T-helper 17 cell (primary cell): Measurements from ENCODE around the gene HOXD9. TPM values are rescaled to one million over a fixed set of nuclear protein-coding genes. Genes with fewer than 3 reads are reported as not detected.

ENCODE experiments used
- ATAC-seq: fragments of 150-1000 bp; cut with Tn5 transposase; 2 replicates; pipeline ENCODE4 v1.10.0; 2021; ENCODE audit warnings: mild to moderate bottlenecking, moderate library complexity
- DNase-seq, 3 donors: peaks; one replicate each; pipeline versions ENCODE4 v3.0.0 to v3.0.0-alpha.2; 2020 to 2021
- H3K9me3 ChIP-seq: one replicate; pipeline ENCODE4 v1.7.0; 2013; ENCODE audit warnings: low read length, mild to moderate bottlenecking; ENCODE audit not compliant: control insufficient read depth, poor library complexity, severe bottlenecking
- H3K27ac Mint-ChIP-seq: one replicate; pipeline ENCODE4 v1.8.0; 2022; ENCODE audit warnings: mild to moderate bottlenecking, moderate library complexity, mixed read lengths
- H3K27me3 Mint-ChIP-seq: one replicate; pipeline ENCODE4 v1.8.0; 2022; ENCODE audit warnings: mixed read lengths
- H3K36me3 Mint-ChIP-seq: one replicate; pipeline ENCODE4 v1.8.0; 2022; ENCODE audit warnings: low read depth, mixed read lengths
- H3K4me1 Mint-ChIP-seq: one replicate; pipeline ENCODE4 v1.8.0; 2022; ENCODE audit warnings: mild to moderate bottlenecking, mixed read lengths
- H3K4me3 Mint-ChIP-seq: one replicate; pipeline ENCODE4 v1.8.0; 2022; ENCODE audit warnings: mild to moderate bottlenecking, moderate library complexity, mixed read lengths
- total RNA-seq, 4 donors: library from RNA in 2 of 4; stranded (reverse) in 2 of 4; gene quantifications; one replicate each; pipeline ENCODE4 v1.2.3 and lab custom pipeline; 2022 to 2026

HOXD9 gene
- total RNA-seq, 2 donors from 2014 or later, result not detected

DNA sequence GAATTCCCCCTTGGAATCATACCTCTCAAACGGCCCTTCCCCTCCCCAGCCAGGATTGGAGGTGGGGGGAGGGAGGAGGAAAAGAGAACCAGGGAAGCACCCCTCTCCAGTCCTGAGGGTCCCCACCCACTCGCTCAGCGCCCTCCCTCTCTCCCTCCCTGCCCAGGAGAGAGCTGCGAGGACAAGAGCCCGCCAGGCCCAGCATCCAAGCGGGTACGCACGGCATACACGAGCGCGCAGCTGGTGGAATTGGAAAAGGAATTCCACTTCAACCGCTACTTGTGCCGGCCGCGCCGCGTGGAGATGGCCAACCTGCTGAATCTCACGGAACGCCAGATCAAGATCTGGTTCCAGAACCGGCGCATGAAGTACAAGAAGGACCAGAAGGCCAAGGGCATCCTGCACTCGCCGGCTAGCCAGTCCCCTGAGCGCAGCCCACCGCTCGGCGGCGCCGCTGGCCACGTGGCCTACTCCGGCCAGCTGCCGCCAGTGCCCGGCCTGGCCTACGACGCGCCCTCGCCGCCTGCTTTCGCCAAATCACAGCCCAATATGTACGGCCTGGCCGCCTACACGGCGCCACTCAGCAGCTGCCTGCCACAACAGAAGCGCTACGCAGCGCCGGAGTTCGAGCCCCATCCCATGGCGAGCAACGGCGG, 49.0 kb downstream of the HOXD9 start:
- ATAC-seq (no peak), DNase-seq (no peak)
- Mint-ChIP-seq H3K4me1 (peaks cover 3% of the 10 kb centered on the region), H3K27ac (peak overlapping the region; percentile 14), H3K27me3 (peaks cover 96% of the 10 kb centered on the region), H3K36me3 (peaks cover 2% of the 10 kb centered on the region), H3K4me3 (peak overlapping the region; percentile 66)
- peaks cover 4% of the 10 kb centered on the region for H3K9me3 ChIP-seq

DNA sequence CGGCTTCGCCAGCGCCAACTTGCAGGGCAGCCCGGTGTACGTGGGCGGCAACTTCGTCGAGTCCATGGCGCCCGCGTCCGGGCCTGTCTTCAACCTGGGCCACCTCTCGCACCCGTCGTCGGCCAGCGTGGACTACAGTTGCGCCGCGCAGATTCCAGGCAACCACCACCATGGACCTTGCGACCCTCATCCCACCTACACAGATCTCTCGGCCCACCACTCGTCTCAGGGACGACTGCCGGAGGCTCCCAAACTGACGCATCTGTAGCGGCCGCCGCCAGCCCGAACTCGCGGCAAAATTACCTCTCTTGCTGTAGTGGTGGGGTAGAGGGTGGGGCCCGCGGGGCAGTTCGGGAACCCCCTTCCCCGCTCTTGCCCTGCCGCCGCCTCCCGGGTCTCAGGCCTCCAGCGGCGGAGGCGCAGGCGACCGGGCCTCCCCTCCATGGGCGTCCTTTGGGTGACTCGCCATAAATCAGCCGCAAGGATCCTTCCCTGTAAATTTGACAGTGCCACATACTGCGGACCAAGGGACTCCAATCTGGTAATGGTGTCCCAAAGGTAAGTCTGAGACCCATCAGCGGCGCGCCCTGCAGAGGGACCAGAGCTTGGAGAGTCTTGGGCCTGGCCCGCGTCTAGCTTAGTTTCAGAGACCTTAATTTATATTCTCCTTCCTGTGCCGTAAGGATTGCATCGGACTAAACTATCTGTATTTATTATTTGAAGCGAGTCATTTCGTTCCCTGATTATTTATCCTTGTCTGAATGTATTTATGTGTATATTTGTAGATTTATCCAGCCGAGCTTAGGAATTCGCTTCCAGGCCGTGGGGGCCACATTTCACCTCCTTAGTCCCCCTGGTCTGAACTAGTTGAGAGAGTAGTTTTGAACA, 49.7 kb downstream of the HOXD9 start:
- Mint-ChIP-seq H3K4me1 (peaks cover 3% of the 10 kb centered on the region), H3K4me3 (no peak overlapping the region), H3K27me3 (peaks cover 96% of the 10 kb centered on the region), H3K36me3 (peaks cover 4% of the 10 kb centered on the region), H3K27ac (peak overlapping the region; percentile 14)
- H3K9me3 ChIP-seq, result peaks cover 4% of the 10 kb centered on the region
- DNase-seq (no peak), ATAC-seq (no peak)

DNA sequence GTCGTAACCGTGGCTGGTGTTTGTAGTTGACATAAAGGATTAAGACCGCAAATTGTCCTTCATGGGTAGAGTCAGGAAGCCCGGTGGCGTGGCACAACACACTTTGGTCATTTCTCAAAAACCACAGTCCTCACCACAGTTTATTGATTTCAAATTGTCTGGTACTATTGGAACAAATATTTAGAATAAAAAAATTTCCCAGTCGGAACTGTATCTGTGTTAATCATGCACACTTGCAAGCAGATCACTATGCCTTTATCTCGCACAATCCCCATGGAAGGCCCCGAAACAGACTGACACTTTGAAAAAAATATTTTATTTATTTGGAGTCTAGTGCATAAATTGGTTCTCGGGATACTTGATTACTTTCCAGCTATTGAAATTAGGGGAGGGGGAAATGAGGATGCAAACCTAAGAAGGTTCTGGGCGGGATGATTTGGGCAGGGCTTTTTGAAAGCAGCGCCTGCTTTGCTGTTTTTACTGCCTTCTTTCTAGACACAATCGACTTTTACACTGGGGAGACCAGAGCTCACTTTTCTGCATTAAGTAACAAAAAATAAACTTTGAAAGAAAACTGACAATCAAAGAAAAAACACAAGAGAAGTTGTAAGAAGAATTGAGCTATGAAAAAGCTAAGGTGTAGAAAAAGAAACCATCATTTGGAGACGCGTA, 50.5 kb downstream of the HOXD9 start:
- Mint-ChIP-seq H3K27me3 (peaks cover 96% of the 10 kb centered on the region), H3K4me3 (no peak overlapping the region), H3K27ac (peak overlapping the region; percentile 10)

DNA sequence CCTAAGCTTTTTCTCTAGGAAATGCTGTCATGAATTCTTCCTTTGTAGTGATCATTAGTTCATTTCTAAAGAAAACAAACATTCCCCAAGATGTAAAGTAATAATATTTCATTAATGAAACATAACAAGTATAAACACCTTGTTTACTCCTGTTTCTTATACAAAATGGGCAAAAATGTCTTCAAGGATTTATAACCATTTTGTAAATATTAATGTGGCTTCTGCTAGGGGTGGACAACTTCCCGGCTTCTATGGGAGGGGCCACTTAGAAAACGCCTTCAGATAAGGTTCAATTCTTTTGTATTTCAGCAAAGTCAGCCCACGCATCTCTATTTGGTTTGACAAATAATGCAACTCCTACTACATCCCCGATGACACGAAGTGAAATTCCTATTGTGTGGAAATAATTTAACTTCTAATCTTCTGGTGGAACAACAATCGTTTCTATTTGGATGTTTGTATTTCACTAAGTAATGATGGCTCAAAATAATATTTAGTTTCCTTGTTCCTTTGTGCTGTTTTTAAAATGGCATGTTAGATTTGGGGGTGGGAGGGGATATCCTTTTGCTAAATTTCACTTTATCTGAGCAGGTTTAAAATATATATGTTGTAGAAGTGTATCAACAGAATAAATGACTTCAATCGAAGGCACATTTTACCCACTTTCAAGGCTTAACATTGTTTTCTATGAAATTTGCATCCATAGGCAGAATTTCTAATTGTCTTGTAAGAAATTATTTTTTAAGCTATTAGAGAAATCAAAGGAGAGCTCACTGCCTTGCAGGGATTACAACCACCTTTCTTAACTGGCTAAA, 51.3 kb downstream of the HOXD9 start:
- H3K36me3 Mint-ChIP-seq, result peaks cover 4% of the 10 kb centered on the region
- H3K9me3 ChIP-seq, result peaks cover 4% of the 10 kb centered on the region
- peaks cover 92% of the 10 kb centered on the region for H3K27me3 Mint-ChIP-seq
- DNase-seq (no peak), ATAC-seq (no peak)
- H3K4me3 Mint-ChIP-seq, result no peak overlapping the region
- peaks cover 3% of the 10 kb centered on the region for H3K4me1 Mint-ChIP-seq
- H3K27ac Mint-ChIP-seq, result no peak overlapping the region

More for the DNA sequence above, 50.5 kb downstream of the HOXD9 start:
- peaks cover 4% of the 10 kb centered on the region for H3K36me3 Mint-ChIP-seq
- DNase-seq, result no peak
- H3K9me3 ChIP-seq, result peaks cover 4% of the 10 kb centered on the region
- ATAC-seq, result no peak
- H3K4me1 Mint-ChIP-seq, result peaks cover 3% of the 10 kb centered on the region

DNA sequence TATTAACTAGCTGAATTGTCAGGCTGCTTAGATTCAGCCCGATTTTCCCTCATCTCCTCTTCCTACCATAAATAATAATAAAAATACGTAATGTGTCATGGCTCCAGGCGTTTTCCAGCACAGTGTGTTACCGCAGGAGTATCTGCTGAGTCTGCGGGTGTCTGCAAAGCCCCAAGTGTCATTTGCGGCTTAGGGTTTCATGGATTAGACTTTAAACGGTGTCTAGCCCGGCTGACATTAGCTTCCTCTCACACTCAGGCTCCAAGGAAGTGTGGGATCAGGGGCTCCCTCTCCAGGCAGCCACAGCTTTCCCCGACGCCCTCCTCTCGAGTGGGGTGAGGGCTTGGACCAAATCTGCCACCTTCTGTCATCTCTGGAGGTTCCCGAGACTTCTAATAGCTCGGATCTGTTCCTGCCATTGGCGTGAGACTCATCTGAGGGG, 51.9 kb downstream of the HOXD9 start:
- peaks cover 4% of the 10 kb centered on the region for H3K9me3 ChIP-seq
- Mint-ChIP-seq H3K27ac (no peak overlapping the region), H3K4me1 (peaks cover 3% of the 10 kb centered on the region), H3K36me3 (peaks cover 4% of the 10 kb centered on the region), H3K27me3 (peaks cover 90% of the 10 kb centered on the region), H3K4me3 (no peak overlapping the region)
- no peak for ATAC-seq
- DNase-seq, result no peak

Other genes starting within 250 kb of the HOXD9 start
- gene LNPK, start 120.5 kb upstream of the HOXD9 start, total RNA-seq, result 10 to 100 TPM; 14.9 to 21.0 TPM
- gene EVX2, start 38.8 kb upstream of the HOXD9 start, total RNA-seq, result not detected
- gene HOXD13, start 30.0 kb upstream of the HOXD9 start, total RNA-seq, result not detected
- gene HOXD12, start 22.9 kb upstream of the HOXD9 start, total RNA-seq, result not detected
- not detected for gene HOXD11, start 15.4 kb upstream of the HOXD9 start, total RNA-seq
- gene HOXD10, start 5.9 kb upstream of the HOXD9 start, total RNA-seq, result not detected
- not detected for gene HOXD8, start 7.0 kb downstream of the HOXD9 start, total RNA-seq
- gene HOXD4, start 28.8 kb downstream of the HOXD9 start, total RNA-seq, result not detected
- gene HOXD3, start 34.6 kb downstream of the HOXD9 start, total RNA-seq, result not detected
- gene HOXD1, start 65.9 kb downstream of the HOXD9 start, total RNA-seq, result not detected
- gene MTX2, start 146.7 kb downstream of the HOXD9 start, total RNA-seq, result 1 to 10 TPM; 6.1 to 7.5 TPM